CD14-positive monocyte (primary cell): ENCODE results near the gene TBC1D4. TPM values are rescaled to one million over a fixed set of nuclear protein-coding genes. Genes with fewer than 3 reads are reported as not detected.
"Not testable (repeated sequence)": the region's sequence is repeated elsewhere in the genome, so short reads cannot be mapped to it uniquely, and the experiment has no call there.

ENCODE experiments used
- DNase-seq, 3 donors: peaks; one replicate each; pipeline ENCODE4 v3.0.0-alpha.2; 2011 to 2022
- H2AFZ ChIP-seq: 2 replicates; pipeline ENCODE4 v1.6.0; 2012; ENCODE audit warnings: mild to moderate bottlenecking, low read depth, low read length, inconsistent platforms; ENCODE audit not compliant: insufficient read depth, poor library complexity, severe bottlenecking
- H3K27ac ChIP-seq, 2 donors: 1 replicate in 1 of 2; 2 replicates in 1 of 2; pipeline ENCODE4 v1.5.1; 2012 to 2013; ENCODE audit warnings: low read length in 2 of 2, control low read depth in 1 of 2, inconsistent platforms in 1 of 2, low read depth in 1 of 2, mild to moderate bottlenecking in 1 of 2
- H3K27me3 ChIP-seq, 2 donors: one replicate each; pipeline versions ENCODE4 v1.6.0 to v1.6.1; 2011 to 2013; ENCODE audit warnings: low read length in 2 of 2; ENCODE audit not compliant: control insufficient read depth in 2 of 2, insufficient read depth in 2 of 2
- H3K36me3 ChIP-seq, 2 donors: replicated peaks in 1 of 2; 1 replicate in 1 of 2; 2 replicates in 1 of 2; pipeline versions ENCODE4 v1.5.1 to v1.6.1; 2012 to 2013; ENCODE audit warnings: low read length in 2 of 2, control low read depth in 1 of 2, inconsistent platforms in 1 of 2, mild to moderate bottlenecking in 1 of 2; ENCODE audit not compliant: insufficient read depth in 2 of 2, control insufficient read depth in 1 of 2
- H3K4me1 ChIP-seq, 2 donors: 1 replicate in 1 of 2; 2 replicates in 1 of 2; pipeline versions ENCODE4 v1.5.1 to v1.6.1; 2012 to 2013; ENCODE audit warnings: low read length in 2 of 2, control low read depth in 1 of 2, inconsistent platforms in 1 of 2, mild to moderate bottlenecking in 1 of 2, moderate library complexity in 1 of 2; ENCODE audit not compliant: insufficient read depth in 2 of 2, control insufficient read depth in 1 of 2
- H3K4me2 ChIP-seq: replicated peaks from 2 replicates; pipeline ENCODE3; 2012; ENCODE audit warnings: low read length, moderate library complexity, mild to moderate bottlenecking; ENCODE audit not compliant: poor library complexity, severe bottlenecking; ENCODE audit errors: extremely low read depth
- H3K4me3 ChIP-seq, 3 experiments: fragments of 200-600 bp in 1 of 3; sonication (generic) in 1 of 3; replicated peaks in 1 of 3; 1 replicate in 2 of 3; 2 replicates in 1 of 3; pipeline ENCODE4 v1.5.1; 2011 to 2013; ENCODE audit warnings: low read length in 3 of 3, mild to moderate bottlenecking in 3 of 3, control low read depth in 2 of 3, low read depth in 2 of 3, inconsistent platforms in 1 of 3, moderate library complexity in 1 of 3
- H3K79me2 ChIP-seq: 2 replicates; pipeline ENCODE4 v1.6.0; 2012; ENCODE audit warnings: mild to moderate bottlenecking, control low read depth, inconsistent platforms, low read length, moderate library complexity; ENCODE audit not compliant: insufficient read depth
- H3K9ac ChIP-seq: 2 replicates; pipeline ENCODE4 v1.6.0; 2017; ENCODE audit warnings: low read length, mild to moderate bottlenecking; ENCODE audit not compliant: insufficient read depth, poor library complexity, severe bottlenecking
- H3K9me3 ChIP-seq, 2 donors: replicated peaks in 1 of 2; 1 replicate in 1 of 2; 2 replicates in 1 of 2; pipeline versions ENCODE4 v1.5.1 to v1.6.1; 2012 to 2013; ENCODE audit warnings: low read length in 2 of 2, control low read depth in 1 of 2; ENCODE audit not compliant: control insufficient read depth in 1 of 2, insufficient read depth in 1 of 2
- H4K20me1 ChIP-seq: 2 replicates; pipeline ENCODE4 v1.6.0; 2012; ENCODE audit warnings: mild to moderate bottlenecking, low read length, control low read depth, moderate library complexity; ENCODE audit not compliant: insufficient read depth
- H3K27ac Mint-ChIP-seq, 7 donors: one replicate each; pipeline ENCODE4 v1.8.0; 2020; ENCODE audit warnings: mild to moderate bottlenecking in 7 of 7, mixed read lengths in 7 of 7, moderate library complexity in 6 of 7, inconsistent platforms in 2 of 7
- H3K27me3 Mint-ChIP-seq, 3 donors: one replicate each; pipeline ENCODE4 v1.8.0; 2021 to 2022; ENCODE audit warnings: low read depth in 3 of 3, mild to moderate bottlenecking in 3 of 3, mixed read lengths in 3 of 3, moderate library complexity in 3 of 3, inconsistent platforms in 1 of 3
- H3K36me3 Mint-ChIP-seq, 2 donors: one replicate each; pipeline ENCODE4 v1.8.0; 2020; ENCODE audit warnings: mixed read lengths in 2 of 2, inconsistent platforms in 1 of 2, mild to moderate bottlenecking in 1 of 2
- H3K4me1 Mint-ChIP-seq: one replicate; pipeline ENCODE4 v1.8.0; 2020; ENCODE audit warnings: mild to moderate bottlenecking, mixed read lengths
- H3K4me3 Mint-ChIP-seq, 2 donors: one replicate each; pipeline ENCODE4 v1.8.0; 2020; ENCODE audit warnings: mild to moderate bottlenecking in 2 of 2, mixed read lengths in 2 of 2, moderate library complexity in 1 of 2
- H3K9me3 Mint-ChIP-seq, 7 donors: one replicate each; pipeline ENCODE4 v1.8.0; 2020 to 2022; ENCODE audit warnings: mixed read lengths in 7 of 7, mild to moderate bottlenecking in 6 of 7, moderate library complexity in 6 of 7, inconsistent platforms in 2 of 7
- WGBS: methylation state at CpG from one replicate; pipeline ENCODE4 v1.1.5; 2013; ENCODE audit warnings: missing lambda C conversion rate; ENCODE audit not compliant: insufficient coverage; 5-methylcytosine and 5-hydroxymethylcytosine counted together
- intact Hi-C, 2 donors: fragments of 100-400 bp; cut with micrococcal nuclease; formaldehyde crosslinking; loops; one replicate each; pipeline versions ENCODE4 v1.15.0 to v1.15.1; 2023
- polyA plus RNA-seq, 3 donors: library from polyadenylated mRNA; depleted of rRNA in 1 of 3; unstranded in 2 of 3; stranded (reverse) in 1 of 3; fragments of 300-500 nt in 2 of 3; fragments of >200 nt in 1 of 3; fragmentation: Illumina TruSeq in 2 of 3; gene quantifications; 1 replicate in 2 of 3; 2 replicates in 1 of 3; pipeline ENCODE4 v1.2.3, GENCODE V29; 2012 to 2021
- TF ChIP-seq, protein P1 (sequence below): fragments of 200-600 bp; IDR thresholded peaks from one replicate; pipeline ENCODE4 v1.8.0; 2022; ENCODE audit warnings: antibody characterized with exemption, mild to moderate bottlenecking

TBC1D4 gene
- polyA plus RNA-seq, 3 donors: 2.0 to 6.7 (median 2.5) TPM

DNA sequence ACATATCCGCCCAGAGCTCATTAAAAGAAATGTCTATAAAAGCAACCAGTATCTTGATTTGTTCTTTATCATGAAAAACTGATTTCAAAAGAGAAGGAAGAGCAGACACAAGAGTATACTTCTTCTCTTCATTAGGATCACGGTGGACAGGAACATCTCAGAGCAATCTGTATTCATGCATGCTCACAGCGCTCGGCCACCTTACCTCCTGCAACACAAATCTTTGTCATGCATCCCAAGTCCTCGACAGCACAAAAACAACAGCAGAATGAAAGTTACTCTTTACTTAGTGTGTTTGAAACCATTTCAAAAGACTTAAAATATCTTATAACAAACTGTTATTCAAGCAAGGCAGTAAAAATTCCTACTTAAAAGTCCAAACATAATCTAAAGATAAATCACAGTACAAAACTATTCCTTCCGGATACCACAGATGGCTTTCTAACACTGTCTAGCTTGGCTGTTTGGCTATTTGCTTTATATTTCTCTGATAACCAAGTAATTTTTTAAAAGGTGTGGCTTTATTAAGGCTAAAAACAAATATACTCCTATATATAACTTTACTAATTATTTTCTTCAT is 174.5 kb downstream of the TBC1D4 start:
- H4K20me1 ChIP-seq: no peaks in the 10 kb centered on the region

DNA sequence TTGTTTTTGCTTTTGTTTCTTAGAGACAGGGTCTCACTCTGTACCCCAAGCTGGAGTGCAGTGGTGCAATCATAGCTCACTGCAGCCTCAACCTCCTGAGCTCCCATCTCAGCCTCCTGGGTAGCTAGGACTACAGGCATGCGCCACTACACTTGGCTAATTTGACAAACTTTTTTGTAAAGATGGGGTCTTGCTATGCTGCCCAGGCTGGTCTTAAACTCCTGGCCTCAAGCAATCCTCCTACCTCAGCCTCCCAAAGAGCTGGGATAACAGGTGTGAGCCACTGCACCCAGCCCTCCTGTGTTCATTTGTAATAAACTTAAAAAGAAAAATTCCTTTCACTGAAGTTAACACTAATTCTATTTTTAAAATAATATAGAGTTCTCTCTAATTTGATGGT is 175.0 kb downstream of the TBC1D4 start:
- Mint-ChIP-seq H3K36me3 (peaks cover 3 to 12% of the 10 kb centered on the region in 2 donors), H3K4me1 (peaks cover 10% of the 10 kb centered on the region)
- H3K27me3 Mint-ChIP-seq, H4K20me1 ChIP-seq, H3K9ac ChIP-seq, H3K27me3 ChIP-seq, H3K79me2 ChIP-seq, H3K4me3 ChIP-seq, H3K27ac ChIP-seq, H3K4me2 ChIP-seq, intact Hi-C loops, H2AFZ ChIP-seq, H3K9me3 Mint-ChIP-seq, H3K27ac Mint-ChIP-seq, H3K36me3 ChIP-seq, H3K9me3 ChIP-seq, H3K4me3 Mint-ChIP-seq, DNase-seq: not testable (repeated sequence)
- WGBS: 100% methylated on average over 1 of the region's 1 CpG
- peaks cover 9 to 14% of the 10 kb centered on the region in 2 donors for H3K4me1 ChIP-seq

More for the DNA sequence above, 174.5 kb downstream of the TBC1D4 start:
- no peak overlapping the region for H3K4me3 ChIP-seq
- intact Hi-C loops: no loop called here
- H3K27me3 ChIP-seq: no peaks in the 10 kb centered on the region
- H3K4me1 ChIP-seq: peaks cover 9 to 14% of the 10 kb centered on the region in 2 donors
- peaks cover 3 to 4% of the 10 kb centered on the region in 2 donors for H3K9me3 ChIP-seq
- WGBS: 100% methylated on average over 2 of the region's 6 CpGs
- no peak overlapping the region for H2AFZ ChIP-seq
- H3K9ac ChIP-seq: no peak overlapping the region
- Mint-ChIP-seq H3K4me1 (peaks cover 10% of the 10 kb centered on the region), H3K9me3 (peaks cover 4 to 9% (median 8%) of the 10 kb centered on the region in 7 donors), H3K27ac (no peak overlapping the region), H3K36me3 (peaks cover 2 to 12% of the 10 kb centered on the region in 2 donors), H3K27me3 (peaks cover 0 to 1% (median 0%) of the 10 kb centered on the region in 3 donors), H3K4me3 (no peak overlapping the region)
- TF ChIP-seq, protein P1, sequence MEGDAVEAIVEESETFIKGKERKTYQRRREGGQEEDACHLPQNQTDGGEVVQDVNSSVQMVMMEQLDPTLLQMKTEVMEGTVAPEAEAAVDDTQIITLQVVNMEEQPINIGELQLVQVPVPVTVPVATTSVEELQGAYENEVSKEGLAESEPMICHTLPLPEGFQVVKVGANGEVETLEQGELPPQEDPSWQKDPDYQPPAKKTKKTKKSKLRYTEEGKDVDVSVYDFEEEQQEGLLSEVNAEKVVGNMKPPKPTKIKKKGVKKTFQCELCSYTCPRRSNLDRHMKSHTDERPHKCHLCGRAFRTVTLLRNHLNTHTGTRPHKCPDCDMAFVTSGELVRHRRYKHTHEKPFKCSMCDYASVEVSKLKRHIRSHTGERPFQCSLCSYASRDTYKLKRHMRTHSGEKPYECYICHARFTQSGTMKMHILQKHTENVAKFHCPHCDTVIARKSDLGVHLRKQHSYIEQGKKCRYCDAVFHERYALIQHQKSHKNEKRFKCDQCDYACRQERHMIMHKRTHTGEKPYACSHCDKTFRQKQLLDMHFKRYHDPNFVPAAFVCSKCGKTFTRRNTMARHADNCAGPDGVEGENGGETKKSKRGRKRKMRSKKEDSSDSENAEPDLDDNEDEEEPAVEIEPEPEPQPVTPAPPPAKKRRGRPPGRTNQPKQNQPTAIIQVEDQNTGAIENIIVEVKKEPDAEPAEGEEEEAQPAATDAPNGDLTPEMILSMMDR: no peak
- no peak overlapping the region for H3K4me2 ChIP-seq
- no peaks in the 10 kb centered on the region for H3K79me2 ChIP-seq
- no peak for DNase-seq
- no peaks in the 10 kb centered on the region for H3K36me3 ChIP-seq
- H3K27ac ChIP-seq: no peak overlapping the region
